Stimulated activated CD8-positive, alpha-beta memory T cell treated with anti-CD3 and anti-CD28 coated beads, Interleukin-15, amount 100 ng/mL, for 1 hour (primary cell): Measurements from ENCODE around the gene LAMA4.
A peak's percentile ranks its signal among the peaks of the same experiment; 100 is the strongest.

Experiments
- DNase-seq: peaks from one replicate; pipeline ENCODE4 v3.0.0-alpha.2; 2020; ENCODE audit warnings: low read depth

LAMA4 gene

DNA sequence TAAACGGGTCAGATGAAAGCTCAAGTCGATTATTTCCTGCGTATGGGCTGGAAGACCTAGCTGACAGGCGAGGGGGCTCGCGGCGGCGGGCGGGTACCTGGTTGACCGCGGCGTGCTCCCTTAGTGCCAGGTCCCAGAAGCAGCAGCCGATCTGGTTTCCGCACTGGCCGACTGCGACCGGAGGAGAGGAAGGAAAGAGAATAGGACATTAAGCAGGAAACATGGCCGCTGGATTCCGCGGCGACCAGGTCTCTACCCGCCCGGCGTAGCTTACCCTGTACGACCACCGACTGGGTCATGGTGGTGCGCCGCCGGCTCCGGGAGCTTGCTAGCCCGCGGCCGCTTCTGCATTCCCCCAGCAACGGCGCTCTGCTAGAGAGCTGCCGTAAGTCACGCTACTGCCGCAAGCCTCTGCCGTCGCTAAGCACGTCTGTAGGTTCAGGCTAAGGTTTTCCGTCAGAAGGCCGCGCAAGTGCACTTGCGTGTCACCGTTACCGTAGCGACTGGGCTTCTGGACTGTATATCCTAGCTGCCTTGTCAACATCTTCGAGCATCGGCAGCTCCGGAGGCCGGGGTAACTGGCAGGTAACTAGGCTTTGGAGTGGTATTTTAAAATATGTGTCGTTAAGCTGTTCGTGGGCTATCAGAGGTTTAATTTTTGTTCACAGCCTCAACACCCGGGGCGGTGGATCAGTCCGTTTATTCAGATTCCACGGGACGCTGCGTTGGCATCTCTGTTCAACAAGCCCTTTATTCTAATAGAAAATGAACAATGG lies 167.0 kb downstream of the LAMA4 start, which contains the start of the genes FAM229B and TUBE1:
Gene FAM229B, plus strand, starts transcription at position 456 of the 776 bp plus-strand sequence. CDS start 11,693 bp downstream, outside the sequence.
Gene TUBE1, minus strand, starts transcription at position 347 of the 776 bp plus-strand sequence. Its CDS starts 48 bp downstream, at position 299.
- DNase-seq: peak; percentile 69

DNA sequence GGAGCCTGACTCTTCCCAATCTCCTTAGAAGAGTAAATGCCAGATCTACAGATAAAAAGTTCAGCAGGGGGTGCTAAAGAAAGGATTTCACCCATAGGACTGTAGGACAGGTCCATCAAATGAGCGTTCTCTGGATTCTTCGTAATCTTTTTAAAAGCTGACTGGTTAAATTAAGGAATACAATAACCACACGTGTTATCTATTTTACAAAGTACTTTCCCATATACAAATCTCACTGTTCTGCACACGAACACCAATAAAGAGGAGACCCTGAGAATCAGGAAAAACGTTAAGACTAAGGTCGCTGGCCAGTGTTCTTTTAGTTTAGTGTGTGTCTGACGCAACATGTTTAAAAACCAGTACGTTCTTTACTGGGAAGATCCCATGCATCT lies 167.6 kb downstream of the LAMA4 start:
- no peak for DNase-seq

DNA sequence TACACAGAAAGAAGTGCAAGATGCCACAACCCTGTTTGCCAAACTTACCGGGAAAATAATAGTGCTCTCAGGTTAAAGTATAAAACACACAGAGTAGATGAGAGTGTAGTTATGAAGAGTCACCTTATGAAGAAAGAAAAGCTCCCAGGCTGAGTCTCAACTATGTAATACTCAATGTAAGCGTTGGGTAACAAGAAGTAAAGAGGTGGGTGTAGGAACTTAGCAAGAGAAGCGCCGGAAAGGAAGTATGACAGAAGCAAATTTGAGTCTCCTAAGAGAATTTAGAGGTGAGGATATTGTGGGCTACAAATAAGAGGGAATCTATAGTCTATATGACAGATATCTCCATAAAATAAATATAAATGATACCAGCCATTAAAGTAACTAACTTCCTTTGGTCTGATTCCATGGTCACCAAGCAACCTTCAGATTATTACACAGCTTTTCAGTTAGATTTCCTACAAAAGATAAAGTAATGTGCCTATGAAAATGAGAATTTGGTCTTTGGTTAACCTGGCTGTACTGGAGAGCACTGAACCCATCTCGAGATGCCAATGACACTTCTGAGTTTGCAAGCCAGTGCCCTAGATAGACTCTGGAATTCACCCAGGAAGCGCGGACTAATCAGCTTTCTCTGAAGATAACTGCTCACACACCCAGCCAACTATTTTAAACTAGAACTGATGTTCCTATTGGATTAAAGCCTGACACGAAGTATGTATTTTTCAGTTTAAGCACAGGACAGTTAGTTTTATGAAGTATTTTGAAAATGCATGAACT lies 168.9 kb downstream of the LAMA4 start:
- DNase-seq: no peak

DNA sequence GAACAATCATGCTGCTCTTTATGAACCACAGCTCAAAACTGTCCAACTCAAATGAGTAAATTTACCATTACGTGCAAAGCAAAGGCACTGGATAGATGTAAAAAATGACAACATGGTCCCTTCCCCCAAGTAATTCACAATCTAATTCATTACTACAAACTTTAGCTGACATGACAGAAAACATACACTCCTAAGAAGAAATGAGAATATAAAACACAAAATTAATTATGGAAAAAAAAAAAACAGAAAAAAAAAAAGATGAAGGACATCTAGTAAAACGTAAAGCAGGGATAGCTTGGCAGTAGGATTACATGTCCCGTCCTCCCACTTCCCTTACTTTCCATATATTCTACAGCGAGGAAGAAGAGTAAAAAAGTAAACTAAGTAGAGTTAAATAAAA lies 172.8 kb downstream of the LAMA4 start:
- DNase-seq: no peak

DNA sequence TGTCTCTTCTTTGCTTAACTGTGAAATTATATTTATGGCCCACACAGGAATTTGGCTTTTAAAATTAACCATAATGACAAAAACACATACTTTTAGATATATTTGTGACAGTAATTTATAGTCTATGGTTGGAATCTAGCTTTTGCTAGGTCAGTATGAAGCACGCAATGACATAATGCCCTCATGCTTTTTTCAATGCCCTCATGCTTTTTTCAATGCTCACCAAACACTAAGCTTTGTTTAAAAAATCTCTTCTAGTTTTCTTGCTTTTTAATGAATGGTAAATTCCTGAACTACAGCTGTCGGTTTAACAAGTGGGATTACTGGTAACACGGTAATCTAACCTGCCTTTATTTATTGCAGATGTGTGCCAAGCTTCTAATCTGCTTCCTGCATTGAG lies 187.8 kb downstream of the LAMA4 start:
- no peak for DNase-seq

DNA sequence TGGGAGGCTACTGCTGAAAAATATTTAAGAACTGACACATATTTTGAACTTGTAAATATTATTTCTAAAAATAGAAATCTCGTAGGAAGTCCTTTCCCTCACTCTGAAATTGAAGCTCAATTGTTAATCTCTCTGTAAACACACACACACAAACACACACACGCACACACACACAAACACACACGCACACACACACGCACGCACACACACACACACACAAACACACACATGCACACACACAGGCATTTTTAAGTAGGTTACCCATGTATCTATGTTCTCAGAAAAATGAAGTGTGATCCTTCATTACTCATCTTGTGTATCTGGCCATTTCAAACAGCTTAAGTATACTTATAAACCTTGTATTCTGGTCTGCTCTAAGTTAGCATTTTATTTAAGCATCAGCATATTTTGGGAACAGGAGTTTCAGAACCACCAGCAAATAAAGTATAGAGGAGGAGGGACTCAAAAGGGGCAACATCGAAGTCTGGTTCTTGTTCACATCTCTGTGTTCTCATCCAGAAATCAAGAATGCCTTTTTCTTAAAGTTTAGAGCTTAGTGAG lies 188.9 kb downstream of the LAMA4 start:
- DNase-seq: no peak

DNA sequence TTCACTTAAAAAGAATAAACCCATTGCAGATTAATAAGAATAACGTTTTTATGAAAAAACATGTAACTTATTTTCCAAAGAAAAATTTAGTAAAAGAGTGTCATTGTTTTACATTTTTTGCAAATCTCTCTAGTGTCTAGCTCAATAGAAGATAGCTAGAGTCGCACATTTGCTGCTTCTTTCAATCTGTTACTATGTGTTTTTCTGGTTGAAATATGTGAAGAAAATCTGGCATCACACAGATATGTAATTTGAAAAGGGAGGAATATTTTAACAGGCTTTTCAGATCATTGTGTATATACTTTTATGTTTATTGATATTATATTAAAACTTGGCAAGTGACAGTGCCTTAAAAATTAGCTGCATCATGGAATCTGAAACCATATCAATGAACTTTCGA lies 191.4 kb downstream of the LAMA4 start:
- no peak for DNase-seq

DNA sequence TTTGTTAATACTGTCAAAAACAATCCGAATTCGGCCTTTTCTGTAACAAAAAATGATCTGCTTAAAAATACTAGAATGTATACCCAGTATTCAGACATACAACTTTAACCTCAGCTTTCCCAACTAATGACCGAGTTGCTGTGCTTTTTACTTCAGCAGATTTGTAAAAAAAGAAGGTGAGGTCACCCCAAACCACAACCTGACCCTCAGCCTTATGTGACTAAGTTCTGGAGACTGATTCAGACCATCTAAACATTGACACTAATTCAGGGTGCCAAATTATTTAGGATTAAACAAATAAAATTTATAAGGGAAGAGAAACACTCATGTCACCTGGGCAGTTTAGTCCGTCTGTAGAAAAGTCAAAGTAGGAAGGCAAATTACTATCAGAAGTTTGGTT lies 192.8 kb downstream of the LAMA4 start:
- DNase-seq: no peak
